SK-N-SH (cell line): ENCODE measurements around the gene NPW.

Experiments used
- FOXM1 ChIP-seq: IDR thresholded peaks from 2 replicates; pipeline ENCODE4 v1.4.0; 2012; ENCODE audit warnings: low read depth, mild to moderate bottlenecking
- NFIC ChIP-seq: IDR thresholded peaks from 2 replicates; pipeline ENCODE4 v1.4.0; 2012; ENCODE audit warnings: borderline replicate concordance
- POLR2AphosphoS5 ChIP-seq: IDR thresholded peaks from 2 replicates; pipeline ENCODE4 v1.6.1; 2012; ENCODE audit warnings: low read depth, low read length
- REST ChIP-seq: IDR thresholded peaks from 2 replicates; pipeline ENCODE4 v1.6.1; 2012; ENCODE audit warnings: mild to moderate bottlenecking, low read depth, low read length, moderate library complexity
- RFX5 ChIP-seq: IDR thresholded peaks from 2 replicates; pipeline ENCODE4 v1.6.1; 2012; ENCODE audit warnings: mild to moderate bottlenecking, improper control_type of control experiment, low read length
- TAF1 ChIP-seq: IDR thresholded peaks from 2 replicates; pipeline ENCODE4 v1.6.1; 2012; ENCODE audit warnings: low read depth, mild to moderate bottlenecking, low read length, moderate library complexity, borderline replicate concordance
- TEAD4 ChIP-seq: IDR thresholded peaks from 2 replicates; pipeline ENCODE4 v1.4.0; 2012; ENCODE audit warnings: mild to moderate bottlenecking, borderline replicate concordance; ENCODE audit not compliant: insufficient read depth
- YY1 ChIP-seq: IDR thresholded peaks from 2 replicates; pipeline ENCODE4 v1.4.0; 2012; ENCODE audit warnings: low read depth, mild to moderate bottlenecking

- TF ChIP-seq TAF1 (no peak), NFIC (no peak), TEAD4 (no peak), YY1 (no peak), FOXM1 (no peak), RFX5 (no peak), REST (no peak), POLR2AphosphoS5 (no peak)
Measured at GRCh38 chr16:2016407-2016922, 3.1 kb upstream of the NPW start.
